Suppressor macrophage treated with lipopolysaccharide for 4 hours (primary cell): ENCODE measurements around the gene CTXN1.
"Not testable (repeated sequence)": the region's sequence is repeated elsewhere in the genome, so short reads cannot be mapped to it uniquely, and the experiment has no call there.

ENCODE experiments used
- DNase-seq: peaks from one replicate; pipeline ENCODE4 v3.0.0-alpha.2; 2020

CTXN1 gene

DNA sequence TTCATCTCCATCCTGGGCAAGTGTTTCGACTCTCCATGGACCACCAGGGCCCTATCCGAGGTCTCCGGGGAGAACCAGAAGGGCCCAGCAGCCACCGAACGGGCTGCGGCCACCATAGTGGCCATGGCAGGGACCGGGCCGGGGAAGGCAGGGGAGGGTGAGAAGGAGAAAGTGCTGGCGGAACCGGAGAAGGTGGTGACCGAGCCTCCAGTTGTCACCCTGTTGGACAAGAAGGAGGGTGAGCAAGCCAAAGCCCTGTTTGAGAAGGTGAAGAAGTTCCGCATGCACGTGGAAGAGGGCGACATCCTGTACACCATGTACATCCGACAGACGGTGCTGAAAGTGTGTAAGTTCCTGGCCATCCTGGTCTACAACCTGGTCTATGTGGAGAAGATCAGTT, 27.0 kb downstream of the CTXN1 start:
- no peak for DNase-seq

DNA sequence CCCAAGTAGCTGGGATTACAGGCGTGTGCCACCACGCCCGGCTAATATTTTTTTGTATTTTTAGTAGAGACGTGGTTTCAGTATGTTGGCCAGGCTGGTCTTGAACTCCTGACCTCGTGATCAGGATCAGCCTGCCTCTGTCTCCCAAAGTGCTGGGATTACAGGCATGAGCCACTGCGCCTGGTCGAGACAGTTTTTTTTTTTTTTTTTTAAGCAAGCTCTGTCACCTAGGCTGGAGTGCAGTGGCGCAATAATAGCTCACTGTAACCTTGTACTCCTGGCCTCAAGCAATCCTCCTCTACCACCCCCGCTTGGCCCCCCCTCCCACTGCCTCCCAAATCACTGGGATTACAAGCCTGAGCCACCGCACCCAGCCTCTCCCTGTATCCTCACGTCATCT, 28.6 kb downstream of the CTXN1 start:
- no peak for DNase-seq

DNA sequence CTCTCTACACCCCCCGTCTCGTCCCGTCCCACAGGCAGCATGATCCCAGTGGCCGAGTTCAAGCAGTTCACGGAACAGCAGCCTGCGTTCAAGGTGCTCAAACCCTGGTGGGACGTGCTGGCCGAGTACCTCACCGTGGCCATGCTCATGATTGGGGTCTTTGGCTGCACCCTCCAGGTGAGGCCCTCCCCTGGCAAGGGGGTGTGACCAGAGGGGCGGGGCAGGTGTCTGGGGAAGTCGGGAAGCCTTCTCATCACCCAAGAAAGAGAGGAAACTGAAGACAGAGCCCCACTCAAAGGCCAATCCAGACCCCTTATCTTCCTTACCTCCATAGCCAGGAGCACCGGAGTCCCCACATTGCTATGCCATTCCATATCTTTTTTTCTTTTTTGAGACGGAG, 30.4 kb downstream of the CTXN1 start:
- DNase-seq, result no peak

DNA sequence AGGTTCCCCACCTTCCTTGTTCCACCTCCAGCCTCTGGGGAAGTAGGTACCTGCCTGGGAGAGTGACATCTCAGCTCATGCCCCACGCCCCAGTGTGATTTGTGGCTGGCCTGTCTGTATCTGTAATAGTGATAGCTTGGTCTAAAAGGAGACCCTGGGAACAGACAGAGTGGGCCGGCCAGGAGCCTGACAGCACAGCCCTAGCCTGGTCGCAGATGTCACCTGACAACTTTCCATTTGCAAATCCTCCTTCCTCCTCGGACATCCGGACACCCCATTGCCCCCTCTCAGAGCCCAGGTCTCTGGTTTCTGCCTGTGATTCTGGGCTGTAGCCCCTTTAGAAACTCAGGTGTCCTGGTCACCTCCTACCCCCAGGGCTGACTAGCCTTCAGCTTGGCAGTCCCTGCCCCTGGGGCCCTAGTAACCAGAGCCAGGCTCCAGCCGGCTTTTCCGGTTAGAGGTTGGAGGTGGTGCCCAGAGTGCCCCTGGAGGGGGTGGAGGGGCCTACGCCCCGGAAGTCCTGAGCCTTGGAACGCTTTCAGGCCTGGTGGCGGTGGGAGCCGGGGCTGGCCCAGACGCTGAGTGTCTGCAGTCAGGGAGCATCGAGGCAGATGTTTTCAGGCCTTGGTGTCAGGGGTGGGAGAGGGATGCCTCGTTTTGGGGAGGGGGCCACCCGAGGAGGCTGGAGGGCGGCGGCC, 31.2 kb downstream of the CTXN1 start:
- DNase-seq, result no peak

DNA sequence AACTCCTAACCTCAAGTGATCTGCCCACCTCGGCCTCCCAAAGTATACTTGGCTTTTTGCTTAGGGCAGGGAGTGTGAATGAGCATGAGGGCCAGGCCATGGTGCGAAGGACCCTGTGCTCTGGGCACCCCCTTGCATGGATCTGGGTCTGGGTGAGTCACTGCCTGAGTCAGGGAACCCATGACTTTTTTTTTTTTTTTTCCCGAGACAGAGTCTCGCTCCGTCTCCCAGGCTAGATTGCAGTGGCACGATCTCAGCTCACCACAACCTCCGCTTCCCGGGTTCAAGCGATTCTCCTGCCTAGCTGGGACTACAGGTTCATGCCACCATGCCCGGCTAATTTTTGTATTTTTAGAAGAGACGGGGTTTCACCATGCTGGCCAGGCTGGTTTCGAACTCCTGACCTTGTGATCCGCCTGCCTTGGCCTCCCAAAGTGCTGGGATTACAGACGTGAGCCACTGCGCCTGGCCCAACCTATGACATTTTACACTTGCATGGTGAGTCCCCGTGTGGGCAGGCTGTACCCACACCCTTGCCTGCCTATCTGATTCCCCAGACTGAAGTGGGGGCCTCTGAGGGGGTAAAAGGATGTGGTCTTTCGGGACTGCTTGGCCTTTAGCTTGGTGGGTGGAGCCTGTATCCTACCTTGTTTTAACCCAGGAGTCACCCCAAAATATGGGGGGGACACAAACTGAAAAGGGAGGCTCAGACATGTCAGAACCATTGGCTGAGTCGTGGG, 32.4 kb downstream of the CTXN1 start:
- DNase-seq, result not testable (repeated sequence)

DNA sequence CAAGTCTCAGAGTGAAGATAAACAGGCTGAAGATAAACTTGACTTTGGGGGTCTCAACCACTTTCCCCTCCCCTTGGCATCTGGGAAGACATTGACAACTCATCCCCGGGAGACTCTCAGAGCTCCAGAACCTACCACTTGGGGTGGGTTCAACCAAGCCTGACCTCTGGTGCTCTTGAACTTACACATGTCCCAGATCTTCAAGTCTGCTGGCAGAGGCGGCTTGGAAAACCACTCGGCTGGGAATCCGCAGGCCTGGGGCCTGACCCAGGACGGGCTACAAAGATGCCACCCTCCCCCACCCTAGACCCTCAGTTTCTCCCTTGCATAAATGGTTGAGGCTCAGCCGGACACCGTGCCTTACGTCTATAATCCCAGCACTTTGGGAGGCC, 37.1 kb downstream of the CTXN1 start:
- DNase-seq, result no peak

DNA sequence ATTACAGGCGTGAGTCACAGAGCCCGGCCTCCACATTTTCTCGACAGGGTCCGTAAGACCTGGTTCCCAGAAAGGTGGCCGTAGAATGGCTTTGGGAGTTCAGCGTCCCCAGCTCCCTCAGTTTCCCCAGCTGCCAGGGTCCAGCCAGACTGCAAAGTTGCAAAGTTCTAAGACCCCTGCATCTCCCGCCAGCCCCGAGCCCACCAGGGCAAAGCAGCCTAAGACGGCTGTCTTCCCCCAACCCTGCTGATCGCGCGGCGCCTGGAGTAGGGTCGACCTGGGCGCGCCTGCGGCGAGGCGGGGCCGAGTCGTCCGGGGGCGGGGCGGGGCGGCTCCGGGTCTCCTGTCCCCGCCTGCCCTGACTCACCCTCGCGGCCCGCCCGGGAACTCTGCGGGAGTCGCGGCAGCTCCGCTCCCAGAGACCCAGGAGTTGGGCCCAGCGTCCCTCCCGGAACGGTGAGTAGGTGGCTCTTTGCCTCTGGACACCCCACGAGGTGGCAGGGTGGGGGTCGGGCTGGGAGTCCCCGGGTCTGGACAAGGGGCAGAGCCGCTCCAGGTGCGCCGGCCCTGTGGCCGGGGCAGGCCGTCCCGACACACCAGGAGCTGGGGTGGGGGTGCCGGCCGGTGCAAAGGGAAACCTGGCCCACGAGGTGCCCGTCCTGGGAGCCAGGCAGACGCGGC, 37.6 kb downstream of the CTXN1 start, which contains the start of gene LRRC8E:
Gene LRRC8E (plus strand): TSS at position 366 of the 681 bp plus-strand sequence. CDS start 7,094 bp downstream, outside the sequence.
- peak; percentile 49 for DNase-seq

DNA sequence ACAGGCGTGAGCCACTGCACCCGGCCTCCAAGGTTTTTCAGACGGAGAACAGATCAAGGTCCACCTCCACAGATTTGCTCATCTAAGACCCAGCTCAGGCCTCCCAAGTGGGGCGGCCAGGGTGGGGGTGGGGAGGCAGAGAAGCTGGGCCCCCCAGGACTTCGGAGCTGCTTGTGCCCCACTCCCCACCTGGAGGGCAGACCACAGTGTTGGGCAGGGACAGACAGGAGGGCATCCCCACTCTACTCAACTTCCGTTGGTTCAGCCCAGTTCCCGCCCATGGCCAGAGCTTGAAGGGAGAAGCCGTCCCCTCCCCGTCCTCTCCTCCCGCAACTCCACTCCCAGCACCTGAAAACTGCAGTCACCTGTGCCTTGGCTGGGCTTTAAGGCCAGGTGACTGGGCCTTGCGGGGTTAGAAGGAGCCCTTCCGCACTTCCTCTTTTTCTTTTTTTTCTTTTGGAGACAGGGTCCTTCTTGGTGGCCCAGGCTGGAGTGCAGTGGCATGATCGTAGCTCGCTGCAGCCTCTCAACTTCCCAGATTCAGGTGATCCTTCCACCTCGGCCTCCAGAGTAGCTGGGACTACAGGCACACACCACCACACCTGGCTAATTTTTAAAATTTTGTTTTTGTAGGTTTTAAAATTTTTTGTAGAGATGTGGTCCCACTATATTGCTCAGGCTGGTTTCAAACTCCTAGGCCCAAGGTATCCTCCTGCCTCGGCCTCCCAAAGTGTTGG, 38.4 kb downstream of the CTXN1 start:
- DNase-seq, result no peak

DNA sequence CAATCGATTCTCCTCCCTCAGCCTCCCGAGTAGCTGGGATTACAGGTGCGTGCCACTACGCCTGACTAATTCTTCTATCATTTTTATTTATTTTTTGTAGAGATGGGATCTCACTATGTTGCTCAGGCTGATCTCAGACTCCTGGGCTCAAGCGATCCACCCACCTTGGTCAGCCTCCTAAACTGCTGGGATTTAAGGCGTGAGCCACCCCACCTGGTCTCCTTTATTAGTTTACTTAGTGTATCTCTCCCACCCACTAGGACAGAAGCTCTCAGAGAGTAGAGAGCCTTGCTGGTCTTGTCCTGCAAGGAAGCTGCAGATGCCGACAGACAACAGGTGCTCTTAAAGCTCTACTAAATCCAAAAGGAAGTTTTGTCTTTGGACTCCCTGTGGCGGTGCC, 40.1 kb downstream of the CTXN1 start:
- no peak for DNase-seq

DNA sequence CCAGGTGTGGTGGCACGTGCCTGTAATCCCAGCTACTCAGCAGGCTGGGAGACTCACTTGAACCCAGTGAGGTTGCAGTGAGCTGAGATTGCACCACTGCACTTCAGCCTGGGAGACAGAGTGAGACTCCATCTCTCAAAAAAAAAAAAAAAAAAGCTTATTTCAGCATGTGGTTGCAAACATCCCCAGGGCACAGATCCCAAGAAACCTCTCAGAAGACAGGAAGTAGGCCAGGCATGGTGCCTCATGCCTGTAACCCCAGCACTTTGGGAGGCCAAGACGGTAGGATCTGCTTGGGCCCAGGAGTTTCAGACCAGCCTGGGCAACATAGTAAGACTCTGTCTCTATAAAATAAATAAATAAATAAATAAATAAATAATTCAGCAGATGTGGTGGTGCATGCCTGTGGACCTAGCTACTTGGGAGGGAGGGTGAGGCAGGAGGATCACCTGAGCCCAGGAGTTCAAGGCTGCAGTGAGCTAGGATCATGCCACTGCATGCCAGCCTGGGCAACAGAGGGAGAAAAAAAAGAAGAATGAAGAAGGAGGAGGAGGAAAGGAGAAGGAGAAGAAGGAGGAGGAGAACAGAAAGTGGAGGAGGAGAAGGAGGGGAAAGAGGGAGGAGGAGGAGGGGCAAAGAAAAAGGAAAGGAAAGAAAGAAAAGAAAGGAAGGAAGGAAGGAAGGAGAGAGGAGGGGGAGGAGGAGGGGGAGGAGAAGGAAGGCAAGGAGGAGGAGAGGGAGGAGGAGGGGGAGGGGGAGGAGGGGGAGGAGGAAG, 42.0 kb downstream of the CTXN1 start:
- no peak for DNase-seq

DNA sequence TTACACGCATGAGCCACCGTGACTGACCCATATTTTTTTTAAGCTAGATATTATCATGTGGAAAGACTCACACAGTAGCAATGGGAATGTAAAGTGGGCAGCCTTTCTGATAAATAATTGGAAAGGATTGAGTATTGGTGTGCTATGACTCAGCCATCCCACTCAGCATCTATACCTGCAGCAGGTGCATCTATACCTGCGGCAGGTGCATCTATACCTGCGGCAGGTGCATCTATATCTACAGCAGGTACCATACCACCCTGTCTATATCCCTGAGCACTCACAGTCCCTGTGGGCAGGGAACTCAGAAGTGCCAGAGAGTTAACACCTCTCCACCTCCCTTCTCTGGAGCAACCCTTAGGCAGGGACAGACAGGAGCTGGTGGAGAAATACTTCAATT, 42.8 kb downstream of the CTXN1 start:
- DNase-seq, result no peak

DNA sequence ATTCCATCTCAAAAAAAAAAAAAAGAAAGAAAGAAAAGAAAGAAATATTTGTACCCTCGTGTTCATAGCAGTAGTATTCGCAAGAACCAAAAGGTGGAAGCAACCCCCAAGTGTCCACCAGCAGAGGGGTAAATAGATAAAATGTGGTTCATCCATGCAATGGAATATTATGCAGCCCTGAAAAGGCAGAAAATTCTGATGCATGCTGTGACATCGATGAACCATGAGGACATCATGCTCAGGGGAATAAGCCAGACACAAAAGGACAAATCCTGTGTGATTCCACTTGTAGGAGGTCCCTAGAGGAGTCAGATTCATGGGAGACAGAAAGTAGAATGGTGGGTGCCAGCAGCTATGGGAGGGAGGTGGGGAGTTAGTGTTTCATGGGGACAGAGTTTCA, 44.0 kb downstream of the CTXN1 start:
- no peak for DNase-seq

DNA sequence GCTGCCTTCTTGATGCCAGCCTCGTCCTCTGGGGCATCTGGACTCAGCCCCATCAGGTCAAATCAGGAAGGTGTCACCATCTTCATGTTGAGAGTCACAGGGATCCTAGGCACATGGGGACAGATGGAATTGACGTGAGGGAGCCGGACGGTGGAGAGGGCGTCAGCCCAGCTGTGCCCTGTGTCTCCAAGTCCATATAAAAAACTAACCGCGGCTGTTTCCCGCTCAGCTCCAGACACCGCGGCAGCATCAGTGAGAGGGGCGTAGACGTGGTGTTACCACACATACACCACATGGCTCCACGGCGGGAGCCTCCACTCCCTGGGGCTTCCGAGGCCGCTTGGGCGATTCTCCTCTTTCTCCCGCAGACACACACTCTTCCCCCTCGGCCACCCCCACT, 46.1 kb downstream of the CTXN1 start:
- no peak for DNase-seq

DNA sequence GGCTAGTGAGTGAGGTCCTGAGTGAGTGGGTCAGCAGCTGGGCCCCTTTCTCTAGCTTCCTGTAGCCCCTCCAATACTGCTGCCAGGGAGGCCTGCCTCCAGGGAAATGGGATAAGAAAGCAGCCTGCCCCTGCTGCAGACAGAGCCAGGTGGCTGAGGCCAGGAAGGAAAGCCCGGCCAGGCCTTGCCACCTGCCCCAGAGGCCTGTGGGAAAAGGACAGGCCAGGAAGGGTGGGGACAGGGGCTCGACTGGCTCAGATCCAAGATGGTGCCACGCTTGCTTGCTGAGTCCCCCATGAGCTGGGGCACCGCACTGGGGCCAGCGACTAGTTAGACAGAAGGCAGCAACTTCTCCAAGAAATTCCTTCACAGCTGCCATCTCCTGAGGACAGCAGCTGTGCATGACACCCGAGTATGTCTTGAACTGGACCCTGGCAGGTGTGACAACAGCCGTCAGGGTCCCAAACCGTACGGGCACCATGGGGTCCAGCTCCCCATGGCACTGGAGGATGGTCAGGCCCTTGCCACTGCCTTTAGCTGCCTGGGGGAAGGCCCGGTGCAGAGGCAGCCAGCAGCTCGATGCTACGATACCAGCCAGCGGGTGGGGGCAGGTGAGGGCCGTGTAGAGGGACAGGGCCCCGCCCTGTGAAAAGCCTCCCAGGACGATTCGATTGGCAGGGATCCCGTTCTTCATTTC, 46.7 kb downstream of the CTXN1 start:
- DNase-seq, result no peak

DNA sequence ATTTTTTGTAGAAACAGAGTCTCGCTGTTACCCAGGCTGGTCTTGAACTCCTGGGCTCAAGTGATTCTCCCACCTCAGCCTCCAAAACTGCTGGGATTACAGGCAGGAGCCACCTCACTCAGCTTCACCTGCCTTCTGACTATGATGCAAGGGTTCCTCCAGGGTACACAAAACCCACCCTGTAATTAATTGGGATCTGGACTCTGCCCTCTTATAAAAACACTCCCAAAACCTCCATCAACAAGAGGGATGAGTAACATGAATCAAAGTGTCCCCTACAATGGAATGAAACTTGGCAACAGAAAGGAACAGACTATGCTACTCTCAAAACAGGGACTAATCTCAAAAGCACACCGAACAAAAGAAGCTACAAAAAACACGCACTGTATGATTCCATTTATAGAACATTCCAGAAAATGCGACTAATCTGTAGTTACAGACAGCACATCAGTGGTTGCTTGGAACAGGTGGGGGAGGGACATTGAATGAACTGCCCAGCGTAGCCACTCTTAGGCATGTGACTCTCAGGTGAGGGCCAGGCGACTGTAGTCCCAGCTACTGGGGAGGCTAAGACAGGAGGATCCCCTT, 48.6 kb downstream of the CTXN1 start:
- DNase-seq, result no peak

DNA sequence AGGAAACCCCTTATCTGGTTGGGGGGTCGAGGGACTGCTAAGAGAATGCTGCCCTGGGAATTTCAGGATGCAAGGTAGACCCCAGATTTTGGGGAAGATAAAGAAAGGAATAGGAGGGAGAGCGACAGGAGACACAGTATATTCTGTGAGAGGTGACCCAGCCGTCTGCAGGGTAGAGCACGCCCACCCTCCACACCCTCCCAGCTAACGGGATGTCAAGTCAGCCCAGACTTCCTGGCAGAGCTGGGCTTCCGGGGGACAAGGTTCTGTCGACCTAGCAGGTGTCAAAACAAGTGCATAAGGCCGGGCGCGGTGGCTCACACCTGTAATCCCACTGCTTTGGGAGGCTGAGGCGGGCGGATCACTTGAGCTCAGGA, 51.0 kb downstream of the CTXN1 start:
- no peak for DNase-seq
